CD4-positive, alpha-beta T cell treated with Interleukin-2 at 100 ng/mL for 4 hours (primary cell): ENCODE data around the gene SPACA1.
"Not testable (repeated sequence)": the region's sequence is repeated elsewhere in the genome, so short reads cannot be mapped to it uniquely, and the experiment has no call there.

Experiments used
- DNase-seq: peaks from one replicate; pipeline ENCODE4 v3.0.0-alpha.2; 2020; ENCODE audit warnings: low spot score

Gene SPACA1

GRCh38 chr6:88047510-88048150 is at the start of gene SPACA1:
SPACA1 (plus strand) TSS chr6:88047841; CDS start chr6:88047906, 65 bp downstream.
- no peak for DNase-seq

- no peak for DNase-seq
Measured at GRCh38 chr6:88000713-88001112, 46.9 kb upstream of the SPACA1 start.

GRCh38 chr6:88001279-88001678 is 46.4 kb upstream of the SPACA1 start:
- DNase-seq, result not testable (repeated sequence)

GRCh38 chr6:88004707-88005106 is 42.9 kb upstream of the SPACA1 start:
- DNase-seq, result no peak

GRCh38 chr6:88006557-88006956 is 41.1 kb upstream of the SPACA1 start:
- no peak for DNase-seq

GRCh38 chr6:88008411-88008810 is 39.2 kb upstream of the SPACA1 start:
- no peak for DNase-seq

- no peak for DNase-seq
Measured at GRCh38 chr6:88008831-88009231, 38.8 kb upstream of the SPACA1 start.

GRCh38 chr6:88013015-88013414 is 34.6 kb upstream of the SPACA1 start:
- DNase-seq, result peak; percentile 32

GRCh38 chr6:88013554-88013953 is 34.1 kb upstream of the SPACA1 start:
- DNase-seq, result no peak

GRCh38 chr6:88020439-88020838 is 27.2 kb upstream of the SPACA1 start:
- DNase-seq, result no peak

- no peak for DNase-seq
Measured at GRCh38 chr6:88024696-88025095, 22.9 kb upstream of the SPACA1 start.

- no peak for DNase-seq
Measured at GRCh38 chr6:88031550-88031949, 16.1 kb upstream of the SPACA1 start.

- no peak for DNase-seq
Measured at GRCh38 chr6:88044530-88044929, 3.1 kb upstream of the SPACA1 start.

- no peak for DNase-seq
Measured at GRCh38 chr6:88045521-88046136, 2.0 kb upstream of the SPACA1 start.

GRCh38 chr6:88048578-88048977 is 937 bp downstream of the SPACA1 start:
- DNase-seq, result no peak

GRCh38 chr6:88050140-88050818 is 2.6 kb downstream of the SPACA1 start:
- DNase-seq, result no peak

GRCh38 chr6:88059191-88059590 is 11.6 kb downstream of the SPACA1 start:
- no peak for DNase-seq

- no peak for DNase-seq
Measured at GRCh38 chr6:88062376-88062775, 14.7 kb downstream of the SPACA1 start.

- DNase-seq, result no peak
Measured at GRCh38 chr6:88072462-88072861, 24.8 kb downstream of the SPACA1 start.

- DNase-seq, result no peak
Measured at GRCh38 chr6:88074791-88075190, 27.1 kb downstream of the SPACA1 start.

GRCh38 chr6:88077305-88077704 is 29.7 kb downstream of the SPACA1 start:
- no peak for DNase-seq

- no peak for DNase-seq
Measured at GRCh38 chr6:88086792-88087191, 39.2 kb downstream of the SPACA1 start.

- no peak for DNase-seq
Measured at GRCh38 chr6:88089708-88090107, 42.1 kb downstream of the SPACA1 start.
